Measurements from ENCODE around the gene PRTG. TPM values are rescaled to one million over a fixed set of nuclear protein-coding genes. Genes with fewer than 3 reads are reported as not detected.

The PRTG gene
- total and polyA plus RNA-seq, 2 donors (not counting 1 experiment from before 2014, with no cell fraction given) = 2.1 to 4.0 TPM

- no peak for DNase-seq (ENCODE audit: low read depth in 2 of 2)
- Histone ChIP-seq H3K27ac (ENCODE audit: insufficient read depth, low read length) (no peak overlapping the region), H2AFZ (ENCODE audit: low read length) (no peak overlapping the region), H3K9me3 (ENCODE audit: control insufficient read depth, insufficient read depth, low read depth, low read length) (no peaks in the 10 kb centered on the region), H3K4me3 (replicated peaks in 1 of 4; ENCODE audit: control extremely low read depth in 1 of 4, insufficient read depth in 1 of 4, low read depth in 3 of 4, low read length in 4 of 4) (no peak overlapping the region), H3K4me1 (ENCODE audit: control insufficient read depth, extremely low read depth, insufficient read depth, low read length) (no peaks in the 10 kb centered on the region), H3K9ac (ENCODE audit: insufficient read depth, low read length) (no peak overlapping the region), H3K79me2 (ENCODE audit: control insufficient read depth, insufficient read depth, low read length) (no peaks in the 10 kb centered on the region), H3K27me3 (ENCODE audit: control insufficient read depth, insufficient read depth, low read length) (no peaks in the 10 kb centered on the region), H3K4me2 (ENCODE audit: extremely low read depth, insufficient read depth, low read length) (no peak overlapping the region), H4K20me1 (ENCODE audit: control insufficient read depth, extremely low read depth, insufficient read depth, low read length) (no peaks in the 10 kb centered on the region), H3K36me3 (ENCODE audit: control insufficient read depth, insufficient read depth, low read length) (no peaks in the 10 kb centered on the region)
- TF ChIP-seq EZH2 (IDR thresholded peaks at IDR 0.05; ENCODE audit: low read length, missing control alignments) (no peak), CTCF (conservative IDR thresholded peaks at IDR 0.05 in 1 of 2, IDR thresholded peaks at IDR 0.05 in 1 of 2; ENCODE audit: low read depth in 1 of 2, low read length in 2 of 2) (no peak)
Measured at GRCh38 chr15:55669270-55669669, 73.7 kb downstream of the PRTG start.

GRCh38 chr15:55665605-55666227, 77.2 kb downstream of the PRTG start:
- no peak overlapping the region for H3K27ac ChIP-seq (ENCODE audit: insufficient read depth, low read length)
- H3K79me2 ChIP-seq (ENCODE audit: control insufficient read depth, insufficient read depth, low read length) = no peaks in the 10 kb centered on the region
- no peak overlapping the region for H2AFZ ChIP-seq (ENCODE audit: low read length)
- no peaks in the 10 kb centered on the region for H3K4me1 ChIP-seq (ENCODE audit: control insufficient read depth, extremely low read depth, insufficient read depth, low read length)
- no peaks in the 10 kb centered on the region for H4K20me1 ChIP-seq (ENCODE audit: control insufficient read depth, extremely low read depth, insufficient read depth, low read length)
- DNase-seq (ENCODE audit: low read depth in 2 of 2) = no peak
- H3K4me3 ChIP-seq (replicated peaks in 1 of 4; ENCODE audit: control extremely low read depth in 1 of 4, insufficient read depth in 1 of 4, low read depth in 3 of 4, low read length in 4 of 4) = no peak overlapping the region
- H3K36me3 ChIP-seq (ENCODE audit: control insufficient read depth, insufficient read depth, low read length) = no peaks in the 10 kb centered on the region
- H3K4me2 ChIP-seq (ENCODE audit: extremely low read depth, insufficient read depth, low read length) = no peak overlapping the region
- no peak overlapping the region for H3K9ac ChIP-seq (ENCODE audit: insufficient read depth, low read length)
- no peaks in the 10 kb centered on the region for H3K9me3 ChIP-seq (ENCODE audit: control insufficient read depth, insufficient read depth, low read depth, low read length)
- TF ChIP-seq CTCF (conservative IDR thresholded peaks at IDR 0.05 in 1 of 2, IDR thresholded peaks at IDR 0.05 in 1 of 2; ENCODE audit: low read depth in 1 of 2, low read length in 2 of 2) (no peak), EZH2 (IDR thresholded peaks at IDR 0.05; ENCODE audit: low read length, missing control alignments) (no peak)
- no peaks in the 10 kb centered on the region for H3K27me3 ChIP-seq (ENCODE audit: control insufficient read depth, insufficient read depth, low read length)

GRCh38 chr15:55661428-55661827, 81.5 kb downstream of the PRTG start:
- Histone ChIP-seq H3K9ac (ENCODE audit: insufficient read depth, low read length) (no peak overlapping the region), H3K4me2 (ENCODE audit: extremely low read depth, insufficient read depth, low read length) (no peak overlapping the region), H3K9me3 (ENCODE audit: control insufficient read depth, insufficient read depth, low read depth, low read length) (no peaks in the 10 kb centered on the region), H4K20me1 (ENCODE audit: control insufficient read depth, extremely low read depth, insufficient read depth, low read length) (no peaks in the 10 kb centered on the region), H3K27me3 (ENCODE audit: control insufficient read depth, insufficient read depth, low read length) (no peaks in the 10 kb centered on the region), H3K79me2 (ENCODE audit: control insufficient read depth, insufficient read depth, low read length) (no peaks in the 10 kb centered on the region), H2AFZ (ENCODE audit: low read length) (no peak overlapping the region), H3K4me1 (ENCODE audit: control insufficient read depth, extremely low read depth, insufficient read depth, low read length) (no peaks in the 10 kb centered on the region), H3K27ac (ENCODE audit: insufficient read depth, low read length) (no peak overlapping the region), H3K36me3 (ENCODE audit: control insufficient read depth, insufficient read depth, low read length) (no peaks in the 10 kb centered on the region), H3K4me3 (replicated peaks in 1 of 4; ENCODE audit: control extremely low read depth in 1 of 4, insufficient read depth in 1 of 4, low read depth in 3 of 4, low read length in 4 of 4) (no peak overlapping the region)
- peak; percentile 11 to 65 for DNase-seq (ENCODE audit: low read depth in 2 of 2)
- TF ChIP-seq EZH2 (IDR thresholded peaks at IDR 0.05; ENCODE audit: low read length, missing control alignments) = no peak
- TF ChIP-seq CTCF (conservative IDR thresholded peaks at IDR 0.05 in 1 of 2, IDR thresholded peaks at IDR 0.05 in 1 of 2; ENCODE audit: low read depth in 1 of 2, low read length in 2 of 2) = no peak

All from fibroblast of lung (primary cell).